ENCODE data around the gene SPSB3.

SPSB3 gene

DNA sequence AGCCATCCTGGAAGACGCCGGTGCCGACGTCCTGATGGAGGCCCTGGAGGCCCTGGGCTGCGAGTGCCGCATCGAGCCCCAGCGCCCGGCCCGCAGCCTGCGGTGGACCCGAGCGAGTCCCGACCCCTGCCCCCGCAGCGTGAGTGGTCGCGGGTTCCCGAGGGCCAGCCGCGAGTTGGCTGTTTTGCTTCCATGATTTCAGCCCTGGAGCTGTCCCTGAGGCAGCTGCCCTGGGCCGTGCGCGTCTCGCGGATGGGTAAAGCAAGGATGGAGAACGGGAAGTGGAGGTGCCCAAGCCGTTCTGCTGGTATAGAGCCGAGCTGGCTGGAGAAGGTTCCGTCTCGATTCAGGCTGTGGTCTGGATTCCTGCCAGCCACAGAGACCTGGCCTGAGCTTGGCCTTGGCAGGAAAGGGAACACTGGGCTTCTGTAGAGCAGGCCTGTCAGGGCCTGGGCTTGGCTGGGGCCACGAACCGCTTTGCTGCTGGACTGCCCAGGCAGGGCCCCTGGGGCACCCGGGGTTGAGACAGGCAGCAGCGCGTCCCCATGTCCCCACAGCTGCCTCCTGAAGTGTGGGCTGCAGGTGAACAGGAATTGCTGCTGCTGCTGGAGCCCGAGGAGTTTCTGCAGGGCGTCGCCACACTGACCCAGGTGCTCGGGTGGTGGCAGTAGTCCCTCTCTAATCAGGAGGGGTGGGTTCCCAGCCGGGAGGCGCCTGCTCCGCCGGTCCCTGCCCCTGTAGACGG, 8.5 kb downstream of the SPSB3 start:
- H3K4me3 ChIP-seq (ENCODE audit: low read depth, low read length), result peak overlapping the region; percentile 81
- ChIA-PET POLR2A (interaction anchor here (1.2 to 1.4 kb wide), 2 partner anchors 9 to 67 kb away, joined by 3 to 9 read pairs; partner anchors contain the start of genes NUBP2 and SPSB3), CTCF (interaction anchor here (0.6 to 3.0 kb wide), 7 partner anchors 9 to 169 kb away, joined by 3 to 13 read pairs (median 5); partner anchors contain the start of genes FAHD1, MAPK8IP3, MSRB1 and NUBP2)
- TF ChIP-seq, protein P1, sequence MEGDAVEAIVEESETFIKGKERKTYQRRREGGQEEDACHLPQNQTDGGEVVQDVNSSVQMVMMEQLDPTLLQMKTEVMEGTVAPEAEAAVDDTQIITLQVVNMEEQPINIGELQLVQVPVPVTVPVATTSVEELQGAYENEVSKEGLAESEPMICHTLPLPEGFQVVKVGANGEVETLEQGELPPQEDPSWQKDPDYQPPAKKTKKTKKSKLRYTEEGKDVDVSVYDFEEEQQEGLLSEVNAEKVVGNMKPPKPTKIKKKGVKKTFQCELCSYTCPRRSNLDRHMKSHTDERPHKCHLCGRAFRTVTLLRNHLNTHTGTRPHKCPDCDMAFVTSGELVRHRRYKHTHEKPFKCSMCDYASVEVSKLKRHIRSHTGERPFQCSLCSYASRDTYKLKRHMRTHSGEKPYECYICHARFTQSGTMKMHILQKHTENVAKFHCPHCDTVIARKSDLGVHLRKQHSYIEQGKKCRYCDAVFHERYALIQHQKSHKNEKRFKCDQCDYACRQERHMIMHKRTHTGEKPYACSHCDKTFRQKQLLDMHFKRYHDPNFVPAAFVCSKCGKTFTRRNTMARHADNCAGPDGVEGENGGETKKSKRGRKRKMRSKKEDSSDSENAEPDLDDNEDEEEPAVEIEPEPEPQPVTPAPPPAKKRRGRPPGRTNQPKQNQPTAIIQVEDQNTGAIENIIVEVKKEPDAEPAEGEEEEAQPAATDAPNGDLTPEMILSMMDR (IDR thresholded peaks at IDR 0.05; ENCODE audit: insufficient read depth, low read length, missing control alignments), result no peak
- DNase-seq (ENCODE audit: low read depth, low spot score), result no peak

DNA sequence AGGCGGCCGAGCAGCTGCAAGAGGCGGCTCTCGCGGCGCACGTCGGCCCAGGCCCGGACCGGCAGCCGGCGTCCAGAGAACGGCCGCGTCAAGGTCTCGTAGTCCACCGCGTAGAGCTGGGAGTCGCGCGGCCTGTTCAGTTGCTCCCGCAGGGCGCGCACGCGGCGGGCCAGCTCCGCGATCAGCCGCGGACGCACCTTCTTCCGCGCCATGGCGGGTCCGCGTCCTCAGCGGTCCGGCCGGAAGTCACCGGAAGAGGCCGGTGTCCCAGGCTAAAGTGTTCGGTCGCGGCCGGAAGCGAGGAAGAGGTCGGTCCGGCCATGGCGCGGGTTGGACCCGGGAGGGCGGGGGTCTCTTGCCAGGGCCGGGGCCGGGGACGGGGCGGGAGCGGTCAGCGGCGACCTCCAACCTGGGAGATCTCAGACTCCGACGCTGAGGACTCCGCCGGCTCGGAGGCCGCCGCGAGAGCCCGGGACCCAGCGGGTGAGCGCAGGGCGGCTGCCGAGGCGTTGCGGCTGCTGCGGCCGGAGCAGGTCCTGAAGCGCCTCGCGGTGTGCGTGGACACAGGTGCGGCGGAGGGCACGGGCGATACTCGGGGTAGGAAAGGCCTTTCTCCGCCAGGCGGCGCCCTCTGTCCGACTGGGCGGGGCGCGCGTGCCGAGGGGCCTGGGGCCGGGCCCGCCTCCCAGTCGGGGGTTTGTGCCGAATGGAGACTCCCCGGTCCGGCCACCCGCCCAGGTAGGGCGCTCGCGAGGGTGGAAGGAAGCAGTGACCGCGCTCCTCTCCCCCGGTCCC, 9.3 kb downstream of the SPSB3 start, which contains the start of gene MRPS34:
Gene MRPS34 (minus strand): TSS at position 227 of the 795 bp plus-strand sequence. CDS start 15 bp downstream, at position 212.
- H3K4me3 ChIP-seq (ENCODE audit: low read depth, low read length), result peak within 1 kb of the TSS; percentile 81
- POLR2A ChIA-PET, result interaction anchor here (0.9 to 4.3 kb wide), 5 partner anchors 9 to 81 kb away, joined by 3 to 31 read pairs (median 4); partner anchors contain the start of genes NUBP2 and SPSB3
- CTCF ChIA-PET, result interaction anchor here (0.6 to 3.0 kb wide), 8 partner anchors 9 to 67 kb away, joined by 3 to 13 read pairs (median 6); partner anchors contain the start of genes FAHD1, MAPK8IP3, NUBP2 and SPSB3
- DNase-seq (ENCODE audit: low read depth, low spot score), result no peak
- TF ChIP-seq, protein P1 (IDR thresholded peaks at IDR 0.05; ENCODE audit: insufficient read depth, low read length, missing control alignments), result peak; percentile 82

DNA sequence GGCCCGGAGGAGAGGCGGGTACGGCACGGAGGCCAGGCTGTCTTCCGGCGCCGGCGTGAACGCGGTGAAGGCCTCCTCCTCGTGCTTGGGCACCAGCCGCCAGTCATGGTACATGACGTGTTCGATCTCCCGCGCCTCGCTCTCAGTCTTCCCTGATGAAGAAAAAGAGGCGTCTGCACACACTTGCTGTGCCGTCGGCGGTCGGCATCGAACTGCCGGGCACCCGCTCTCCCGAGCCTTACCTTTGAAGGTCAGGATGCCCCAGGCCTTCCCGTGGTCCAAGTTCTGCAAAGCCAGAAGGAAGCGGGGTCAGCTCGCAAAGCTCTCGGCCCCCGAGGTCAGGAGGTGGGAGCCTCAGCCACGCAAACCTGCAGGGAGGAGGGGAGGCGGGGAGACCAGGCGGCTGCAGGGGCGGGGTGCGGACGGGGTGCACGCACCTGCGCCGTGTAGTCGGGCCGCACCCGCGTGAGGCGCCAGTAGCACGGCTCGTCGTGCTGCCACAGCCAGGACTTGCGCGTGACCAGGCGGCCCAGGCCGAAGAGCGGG, 9.9 kb downstream of the SPSB3 start, which contains the start of gene EME2:
Gene EME2 (plus strand): TSS at position 449 of the 546 bp plus-strand sequence. CDS start 418 bp downstream, outside the sequence.
- TF ChIP-seq, protein P1 (IDR thresholded peaks at IDR 0.05; ENCODE audit: insufficient read depth, low read length, missing control alignments), result no peak
- CTCF ChIA-PET, result interaction anchor here (0.6 to 1.3 kb wide), 4 partner anchors 8 to 67 kb away, joined by 3 to 7 read pairs (median 4); partner anchors contain the start of genes MAPK8IP3, NUBP2 and SPSB3
- no peak for DNase-seq (ENCODE audit: low read depth, low spot score)
- H3K4me3 ChIP-seq (ENCODE audit: low read depth, low read length), result peak within 1 kb of the TSS; percentile 81
- POLR2A ChIA-PET, result interaction anchor here (0.9 to 4.3 kb wide), 4 partner anchors 10 to 81 kb away, joined by 3 to 31 read pairs (median 4); partner anchors contain the start of genes NUBP2 and SPSB3

DNA sequence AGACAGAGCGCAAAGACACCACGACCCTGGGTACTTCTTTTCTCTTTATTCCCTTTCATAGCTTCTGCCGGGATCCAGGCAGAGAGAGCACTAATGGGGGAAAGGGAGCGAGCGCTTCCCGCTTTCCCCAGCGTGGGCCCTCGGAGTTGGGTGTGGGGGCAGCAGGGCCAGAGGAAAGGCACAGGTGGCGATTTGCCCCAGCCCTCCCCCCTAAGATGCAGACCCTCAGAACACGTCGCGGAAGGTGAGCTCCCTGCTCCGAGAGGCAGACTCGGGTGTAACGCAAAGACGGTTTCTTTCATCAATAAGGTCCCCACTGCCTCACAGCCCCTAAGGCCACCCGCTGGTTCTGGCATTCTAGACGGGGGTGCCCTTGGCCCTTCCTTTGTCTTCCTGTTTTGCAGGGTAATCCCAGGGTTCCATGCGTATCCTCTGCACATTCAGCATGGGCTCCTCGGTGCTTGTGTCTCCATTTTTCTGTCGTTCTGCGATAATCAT, 10.5 kb downstream of the SPSB3 start:
- TF ChIP-seq, protein P1 (IDR thresholded peaks at IDR 0.05; ENCODE audit: insufficient read depth, low read length, missing control alignments), result no peak
- POLR2A ChIA-PET, result interaction anchor here (1.0 to 4.3 kb wide), 3 partner anchors 10 to 80 kb away, joined by 3 to 31 read pairs (median 4); partner anchors contain the start of genes NUBP2 and SPSB3
- CTCF ChIA-PET, result interaction anchor here (1.3 to 1.4 kb wide), 3 partner anchors 26 to 66 kb away, joined by 3 to 7 read pairs (median 4); partner anchors contain the start of gene MAPK8IP3
- H3K4me3 ChIP-seq (ENCODE audit: low read depth, low read length), result peak overlapping the region; percentile 81
- DNase-seq (ENCODE audit: low read depth, low spot score), result no peak

DNA sequence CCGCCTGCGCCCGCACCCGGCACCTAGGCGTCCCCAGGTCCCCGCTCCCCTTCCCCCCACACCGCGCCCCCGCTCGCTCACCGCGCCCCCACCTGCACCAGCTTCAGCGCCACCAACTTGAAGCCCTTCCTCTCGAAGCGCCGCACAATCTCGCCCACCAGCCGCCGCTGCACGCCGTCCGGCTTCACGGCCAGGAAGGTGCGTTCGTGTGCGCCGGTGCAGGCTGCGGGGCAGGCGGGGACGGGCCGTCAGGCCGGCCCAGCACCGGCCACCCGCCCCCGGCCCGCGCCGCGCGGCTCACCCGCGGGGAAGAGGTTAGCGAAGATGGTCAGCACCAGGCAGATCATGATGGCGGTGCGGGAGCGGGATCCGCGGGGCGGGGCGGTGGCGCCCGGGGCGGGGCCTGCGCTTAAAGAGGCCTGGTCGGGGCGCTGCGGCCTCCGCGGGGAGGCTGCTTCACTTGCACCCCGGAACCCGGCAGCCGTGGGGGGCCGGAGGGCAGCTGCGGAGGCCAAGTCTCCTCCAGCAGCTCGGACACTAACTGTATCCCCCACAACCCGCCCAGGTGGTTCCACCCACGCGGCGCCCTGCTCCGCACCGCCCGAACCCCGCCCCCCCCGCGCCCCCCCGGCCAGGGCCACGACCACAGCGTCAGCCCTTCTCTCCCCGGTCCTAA, 11.0 kb downstream of the SPSB3 start, which contains the start of gene NME3:
Gene NME3 (minus strand): TSS at position 356 of the 676 bp plus-strand sequence. CDS start 9 bp downstream, at position 347.
- ChIA-PET CTCF (interaction anchor here (1.4 kb wide), 2 partner anchors 25 to 65 kb away, joined by 3 to 4 read pairs; partner anchors contain the start of gene MAPK8IP3), POLR2A (interaction anchor here (0.8 to 4.3 kb wide), 2 partner anchors 11 to 65 kb away, joined by 3 to 31 read pairs; partner anchors contain the start of genes MAPK8IP3, NUBP2 and SPSB3)
- TF ChIP-seq, protein P1 (IDR thresholded peaks at IDR 0.05; ENCODE audit: insufficient read depth, low read length, missing control alignments), result no peak
- DNase-seq (ENCODE audit: low read depth, low spot score), result no peak
- H3K4me3 ChIP-seq (ENCODE audit: low read depth, low read length), result peak within 1 kb of the TSS; percentile 81
